Gastrocnemius medialis (tissue), 4 donors: ENCODE results near the gene B4GALT1.

ENCODE experiments used
- POLR2A ChIP-seq, 2 donors: fragments of 450-650 bp; IDR thresholded peaks; one replicate each; pipeline ENCODE4 v1.6.1; 2017; ENCODE audit warnings: antibody characterized with exemption in 2 of 2, mild to moderate bottlenecking in 2 of 2, moderate library complexity in 2 of 2
- TF ChIP-seq, protein P1 (sequence below), 5 experiments: fragments of 450-650 bp in 3 of 5; fragments of 200-600 bp in 2 of 5; sonication (generic) in 2 of 5; IDR thresholded peaks in 4 of 5; conservative IDR thresholded peaks in 1 of 5; 1 replicate in 4 of 5; 2 replicates in 1 of 5; pipeline ENCODE4 v1.5.1; 2016 to 2019; ENCODE audit warnings: antibody characterized with exemption in 5 of 5, mild to moderate bottlenecking in 3 of 5, moderate library complexity in 3 of 5

DNA sequence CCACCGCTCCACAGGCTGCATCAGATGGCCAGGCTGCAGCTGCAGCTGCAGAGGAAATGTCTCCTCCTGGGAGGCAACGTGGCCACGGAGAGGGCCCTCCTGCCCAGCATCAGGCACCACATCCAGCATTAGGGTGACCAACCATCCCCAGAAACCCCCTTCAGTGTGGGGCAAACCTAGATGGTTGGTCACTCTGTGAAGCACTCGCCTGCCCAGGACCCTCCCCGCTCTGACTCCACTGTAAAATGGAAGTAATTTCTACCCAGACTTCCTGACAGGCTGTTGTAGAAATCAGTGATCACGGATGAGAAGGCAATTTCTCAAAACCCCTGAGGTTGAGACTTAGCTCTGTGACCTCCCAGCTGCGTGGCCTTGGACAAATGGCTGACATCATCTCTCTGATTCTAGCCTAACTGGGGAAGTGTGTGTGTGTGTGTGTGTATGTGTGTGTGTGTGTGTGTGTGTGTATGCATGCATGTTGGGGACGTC, 31.6 kb downstream of the B4GALT1 start:
- TF ChIP-seq, protein P1, sequence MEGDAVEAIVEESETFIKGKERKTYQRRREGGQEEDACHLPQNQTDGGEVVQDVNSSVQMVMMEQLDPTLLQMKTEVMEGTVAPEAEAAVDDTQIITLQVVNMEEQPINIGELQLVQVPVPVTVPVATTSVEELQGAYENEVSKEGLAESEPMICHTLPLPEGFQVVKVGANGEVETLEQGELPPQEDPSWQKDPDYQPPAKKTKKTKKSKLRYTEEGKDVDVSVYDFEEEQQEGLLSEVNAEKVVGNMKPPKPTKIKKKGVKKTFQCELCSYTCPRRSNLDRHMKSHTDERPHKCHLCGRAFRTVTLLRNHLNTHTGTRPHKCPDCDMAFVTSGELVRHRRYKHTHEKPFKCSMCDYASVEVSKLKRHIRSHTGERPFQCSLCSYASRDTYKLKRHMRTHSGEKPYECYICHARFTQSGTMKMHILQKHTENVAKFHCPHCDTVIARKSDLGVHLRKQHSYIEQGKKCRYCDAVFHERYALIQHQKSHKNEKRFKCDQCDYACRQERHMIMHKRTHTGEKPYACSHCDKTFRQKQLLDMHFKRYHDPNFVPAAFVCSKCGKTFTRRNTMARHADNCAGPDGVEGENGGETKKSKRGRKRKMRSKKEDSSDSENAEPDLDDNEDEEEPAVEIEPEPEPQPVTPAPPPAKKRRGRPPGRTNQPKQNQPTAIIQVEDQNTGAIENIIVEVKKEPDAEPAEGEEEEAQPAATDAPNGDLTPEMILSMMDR (IDR thresholded peaks at IDR 0.05 in 4 of 5, conservative IDR thresholded peaks at IDR 0.05 in 1 of 5) = no peak
- no peak for TF ChIP-seq POLR2A (IDR thresholded peaks at IDR 0.05)
